Transverse colon (tissue), 4 donors: ENCODE data around the gene CHADL. TPM values are rescaled to one million over a fixed set of nuclear protein-coding genes. Genes with fewer than 3 reads are reported as not detected.

Source experiments
- DNase-seq: peaks from one replicate; pipeline ENCODE4 v3.0.0-alpha.2; 2019
- H3K27ac ChIP-seq, 4 donors: fragments of 200-600 bp; sonication (generic); 2 replicates each; pipeline ENCODE4 v1.5.1; 2016 to 2018; ENCODE audit warnings: inconsistent platforms in 4 of 4
- H3K27me3 ChIP-seq: fragments of 200-600 bp; sonication (generic); 2 replicates; pipeline ENCODE4 v1.5.1; 2017; ENCODE audit warnings: inconsistent platforms
- H3K36me3 ChIP-seq, 4 donors: fragments of 200-600 bp; sonication (generic); 2 replicates each; pipeline ENCODE4 v1.5.1; 2017 to 2019; ENCODE audit warnings: inconsistent platforms in 4 of 4
- H3K4me1 ChIP-seq, 4 donors: fragments of 200-600 bp; sonication (generic); 2 replicates each; pipeline ENCODE4 v1.5.1; 2017 to 2020; ENCODE audit warnings: inconsistent platforms in 4 of 4
- H3K4me3 ChIP-seq, 4 donors: fragments of 200-600 bp; sonication (generic); 1 replicate in 1 of 4; 2 replicates in 3 of 4; pipeline versions ENCODE4 v1.5.1 to v1.6.1; 2017 to 2019; ENCODE audit warnings: inconsistent platforms in 4 of 4
- H3K9me3 ChIP-seq, 2 donors: fragments of 200-600 bp; sonication (generic); 2 replicates each; pipeline ENCODE4 v1.5.1; 2017 to 2019; ENCODE audit warnings: inconsistent platforms in 2 of 2
- CTCF ChIP-seq, 5 experiments: fragments of 200-600 bp in 3 of 5; fragments of 450-650 bp in 2 of 5; sonication (generic) in 3 of 5; IDR thresholded peaks; 1 replicate in 2 of 5; 2 replicates in 3 of 5; pipeline ENCODE4 v1.5.1; 2016 to 2017; ENCODE audit warnings: antibody characterized with exemption in 5 of 5, inconsistent platforms in 3 of 5, mild to moderate bottlenecking in 2 of 5, moderate library complexity in 1 of 5
- EP300 ChIP-seq: sonication (generic); formaldehyde crosslinking; IDR thresholded peaks from one replicate; pipeline ENCODE4 v1.6.1; 2017; ENCODE audit warnings: antibody characterized with exemption, low read depth
- POLR2A ChIP-seq: fragments of 450-650 bp; IDR thresholded peaks from one replicate; pipeline ENCODE4 v1.6.1; 2016; ENCODE audit warnings: antibody characterized with exemption, mild to moderate bottlenecking, moderate library complexity
- POLR2AphosphoS5 ChIP-seq, 3 donors: sonication (generic); formaldehyde crosslinking; IDR thresholded peaks; one replicate each; pipeline ENCODE4 v1.6.1; 2016; ENCODE audit warnings: antibody characterized with exemption in 3 of 3
- WGBS, 2 donors: methylation state at CpG; one replicate each; pipeline ENCODE4 v1.1.5; 2018; ENCODE audit warnings: low coverage in 1 of 2; 5-methylcytosine and 5-hydroxymethylcytosine counted together
- in situ Hi-C, 4 donors: fragments of 200-750 bp; cut with MboI; loops; one replicate each; pipeline versions ENCODE4 v1.15.0 to v1.15.1; 2017; ENCODE audit warnings: low sequenced_read_pairs in 3 of 4, low pct_ligation_motif_present in 1 of 4, low pct_unique_long_range_greater_than_20kb in 1 of 4
- intact Hi-C: fragments of 100-400 bp; cut with DNase I; formaldehyde crosslinking; loops from one replicate; pipeline ENCODE4 v1.15.1; 2023; ENCODE audit warnings: low total_unique reads
- total RNA-seq, 4 donors: library from RNA; depleted of rRNA; stranded (reverse); fragments of >200 nt; gene quantifications; one replicate each; pipeline ENCODE4 v1.1.0, GENCODE V29; 2016

Gene CHADL
- total RNA-seq, 4 donors from 2014 or later: 3.0 to 20.6 (median 5.3) TPM

DNA sequence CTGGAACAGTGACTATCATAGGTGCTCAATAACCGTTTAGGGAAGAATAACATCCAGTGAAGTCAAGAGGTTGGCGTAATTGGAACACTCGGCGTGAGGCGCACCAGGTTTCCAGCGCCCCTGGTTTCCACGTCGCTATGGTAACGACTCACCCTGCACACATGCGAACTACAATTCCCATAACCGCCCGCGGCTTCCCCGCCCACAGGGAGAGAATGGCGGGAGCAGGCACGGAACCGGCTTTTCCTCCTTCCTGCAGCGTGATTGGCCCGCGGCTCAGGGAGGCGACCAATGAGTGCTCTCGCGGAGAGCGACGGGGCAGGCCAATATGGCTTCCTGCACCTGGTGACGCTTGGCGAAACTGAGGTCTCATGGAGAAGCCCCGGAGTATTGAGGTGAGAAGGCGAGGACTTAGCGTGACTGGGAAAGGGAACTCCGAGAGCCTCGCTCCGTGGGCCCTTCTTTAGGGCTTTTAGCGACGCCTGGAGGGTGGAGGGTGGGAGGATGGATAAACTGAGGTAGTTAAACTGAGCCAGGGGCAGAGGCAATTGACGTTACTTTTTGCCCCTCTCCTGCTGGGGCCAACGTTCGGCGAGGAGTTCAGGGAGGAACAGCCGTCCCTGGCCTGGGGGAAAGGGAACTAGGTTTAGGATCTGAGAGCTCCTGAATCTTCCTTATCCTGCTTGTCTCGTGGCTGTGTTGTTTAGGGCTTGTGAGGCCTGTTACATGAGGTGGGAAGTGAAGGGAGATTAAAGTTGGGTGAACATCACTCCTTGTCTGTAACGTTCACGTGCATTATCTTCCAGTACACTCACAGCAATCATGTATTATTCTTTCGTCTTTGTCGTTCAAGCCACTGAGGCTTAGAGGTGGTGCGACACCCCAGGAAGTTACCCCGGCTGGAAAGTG lies 35.5 kb downstream of the CHADL start, which contains the start of gene L3MBTL2:
TSS of gene L3MBTL2 (plus strand) at position 321 of the 909 bp plus-strand sequence. CDS start at position 372, 51 bp downstream.
- intact Hi-C loops: no loop called here

DNA sequence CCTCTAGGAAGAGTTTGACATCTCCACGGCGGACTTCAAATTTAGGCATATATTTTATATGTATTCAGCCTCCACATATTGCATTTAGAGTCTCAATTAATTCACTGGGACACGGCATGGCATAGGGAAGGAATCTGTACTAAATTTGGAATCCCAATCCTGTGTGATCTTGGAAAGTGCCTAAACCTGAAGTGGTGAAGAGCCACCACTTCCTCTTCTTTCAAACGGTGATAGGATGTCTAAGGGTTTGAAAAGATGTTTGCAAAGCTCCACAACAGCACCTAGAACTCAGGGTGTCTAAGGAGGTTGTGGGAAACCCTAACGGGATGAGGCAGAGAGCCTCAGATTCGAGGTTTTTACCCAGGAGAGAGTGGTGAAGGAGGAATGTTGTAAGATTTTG lies 36.7 kb downstream of the CHADL start:
- intact Hi-C loops (no loop called here), in situ Hi-C loops (no loop called here)
- no peaks in the 10 kb centered on the region for H3K9me3 ChIP-seq
- TF ChIP-seq POLR2AphosphoS5 (IDR thresholded peaks at IDR 0.05) (no peak), EP300 (no peak), POLR2A (no peak), CTCF (IDR thresholded peaks at IDR 0.05) (no peak)
- 61 to 87% methylated on average over 5 to 6 of the region's 6 CpGs for WGBS, 2 donors
- H3K4me3 ChIP-seq: no peak overlapping the region
- H3K4me1 ChIP-seq: peaks cover 7 to 12% (median 9%) of the 10 kb centered on the region in 4 donors
- DNase-seq: no peak
- no peak overlapping the region for H3K27ac ChIP-seq
- no peaks in the 10 kb centered on the region for H3K27me3 ChIP-seq
- H3K36me3 ChIP-seq: no peaks in the 10 kb centered on the region

More for the DNA sequence above, 35.5 kb downstream of the CHADL start, which contains the start of gene L3MBTL2:
- H3K4me3 ChIP-seq: peak within 1 kb of the TSS; percentile 74 to 92 (median 83)
- no peaks in the 10 kb centered on the region for H3K9me3 ChIP-seq
- H3K4me1 ChIP-seq: peaks cover 7 to 12% (median 9%) of the 10 kb centered on the region in 4 donors
- peaks cover 0 to 3% (median 0%) of the 10 kb centered on the region in 4 donors for H3K36me3 ChIP-seq
- 0 to 1% methylated on average over 1 to 44 of the region's 47 CpGs for WGBS, 2 donors
- H3K27me3 ChIP-seq: no peaks in the 10 kb centered on the region
- DNase-seq: peak; percentile 98
- TF ChIP-seq EP300 (no peak), POLR2AphosphoS5 (IDR thresholded peaks at IDR 0.05) (peak; percentile 64 to 75 (median 67)), POLR2A (peak; percentile 46)
- peak within 1 kb of the TSS; percentile 80 to 91 (median 88) for H3K27ac ChIP-seq
- in situ Hi-C loops: no loop called here

DNA sequence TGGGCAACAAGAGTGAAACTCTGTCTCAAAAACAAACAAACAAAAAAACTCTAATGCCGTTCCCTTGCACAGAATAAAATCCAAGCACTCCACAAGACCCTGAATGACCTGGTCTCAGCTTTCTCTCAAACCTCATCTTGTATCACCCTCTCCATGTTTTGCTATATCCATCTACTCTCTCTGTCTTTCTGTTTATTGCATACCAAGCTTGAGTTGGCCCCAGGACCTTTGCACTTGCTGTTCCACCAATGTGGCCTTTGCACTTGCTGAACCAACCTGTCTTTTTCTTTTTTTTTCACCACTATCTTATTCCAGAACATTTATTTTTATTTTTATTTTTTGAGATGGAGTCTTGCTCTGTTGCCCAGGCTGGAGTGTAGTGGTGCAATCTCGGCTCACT lies 37.6 kb downstream of the CHADL start:
- TF ChIP-seq POLR2AphosphoS5 (IDR thresholded peaks at IDR 0.05) (no peak), CTCF (IDR thresholded peaks at IDR 0.05) (no peak), POLR2A (no peak), EP300 (no peak)
- WGBS, 2 donors: 92% methylated on average over 2 of the region's 2 CpGs
- peaks cover 13 to 18% (median 16%) of the 10 kb centered on the region in 4 donors for H3K4me1 ChIP-seq
- intact Hi-C loops: no loop called here
- DNase-seq: no peak
- no peaks in the 10 kb centered on the region for H3K36me3 ChIP-seq
- in situ Hi-C loops: no loop called here
- no peak overlapping the region for H3K27ac ChIP-seq
- H3K27me3 ChIP-seq: no peaks in the 10 kb centered on the region
- no peaks in the 10 kb centered on the region for H3K9me3 ChIP-seq
- H3K4me3 ChIP-seq: no peak overlapping the region

GRCh38 chr22:41201141-41201540 lies 39.6 kb downstream of the CHADL start:
- no peak for DNase-seq
- Histone ChIP-seq H3K27ac (no peak overlapping the region), H3K9me3 (no peaks in the 10 kb centered on the region), H3K27me3 (no peaks in the 10 kb centered on the region), H3K4me1 (peaks cover 16 to 22% (median 18%) of the 10 kb centered on the region in 4 donors), H3K36me3 (no peaks in the 10 kb centered on the region), H3K4me3 (no peak overlapping the region)
- in situ Hi-C loops: no loop called here
- intact Hi-C loops: no loop called here
- 33 to 55% methylated on average over 5 to 10 of the region's 10 CpGs for WGBS, 2 donors
- TF ChIP-seq POLR2A: no peak
- no peak for TF ChIP-seq POLR2AphosphoS5 (IDR thresholded peaks at IDR 0.05)
- no peak for TF ChIP-seq CTCF (IDR thresholded peaks at IDR 0.05)
- no peak for TF ChIP-seq EP300
